Stimulated activated CD8-positive, alpha-beta memory T cell treated with anti-CD3 and anti-CD28 coated beads, Interleukin-2, amount 100 ng/mL, for 48 hours (primary cell): ENCODE measurements around the gene PDE4D.
"Not testable (repeated sequence)": the region's sequence is repeated elsewhere in the genome, so short reads cannot be mapped to it uniquely, and the experiment has no call there.

ENCODE experiments used
- DNase-seq, 2 donors: peaks; one replicate each; pipeline ENCODE4 v3.0.0-alpha.2; 2020; ENCODE audit warnings: low read depth in 2 of 2

PDE4D gene

DNA sequence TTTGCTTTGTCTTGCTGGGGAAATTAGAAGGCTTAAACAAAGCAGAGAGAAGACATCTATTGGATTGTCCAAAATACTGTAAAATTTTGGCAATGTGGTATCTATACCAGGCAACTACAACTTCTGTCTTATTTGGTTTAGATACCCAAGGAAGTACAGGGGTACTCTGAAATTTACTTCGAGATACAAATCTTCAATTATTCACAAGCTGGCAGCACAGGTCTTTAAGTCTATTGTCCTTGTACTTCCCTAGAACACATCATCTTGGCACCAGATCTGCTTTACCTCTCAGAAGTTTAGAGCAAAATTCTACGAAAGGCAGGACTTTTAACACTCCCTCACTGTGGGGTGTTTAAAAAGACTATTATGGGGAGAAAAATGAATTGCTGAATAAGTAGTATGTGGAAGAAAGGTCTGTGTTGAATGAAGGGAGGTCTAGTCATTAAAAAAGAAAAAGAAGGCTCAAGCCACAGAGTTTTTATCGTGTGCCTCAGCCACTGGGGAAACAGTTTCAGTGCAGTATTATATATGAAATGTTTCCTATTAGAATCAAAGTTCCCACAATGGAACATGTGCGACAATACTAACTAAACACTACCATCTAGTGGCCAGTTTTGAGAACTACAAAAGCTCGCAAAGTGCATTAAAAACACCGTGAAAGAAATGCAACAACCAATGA, 93.7 kb downstream of the PDE4D start:
- no peak for DNase-seq

DNA sequence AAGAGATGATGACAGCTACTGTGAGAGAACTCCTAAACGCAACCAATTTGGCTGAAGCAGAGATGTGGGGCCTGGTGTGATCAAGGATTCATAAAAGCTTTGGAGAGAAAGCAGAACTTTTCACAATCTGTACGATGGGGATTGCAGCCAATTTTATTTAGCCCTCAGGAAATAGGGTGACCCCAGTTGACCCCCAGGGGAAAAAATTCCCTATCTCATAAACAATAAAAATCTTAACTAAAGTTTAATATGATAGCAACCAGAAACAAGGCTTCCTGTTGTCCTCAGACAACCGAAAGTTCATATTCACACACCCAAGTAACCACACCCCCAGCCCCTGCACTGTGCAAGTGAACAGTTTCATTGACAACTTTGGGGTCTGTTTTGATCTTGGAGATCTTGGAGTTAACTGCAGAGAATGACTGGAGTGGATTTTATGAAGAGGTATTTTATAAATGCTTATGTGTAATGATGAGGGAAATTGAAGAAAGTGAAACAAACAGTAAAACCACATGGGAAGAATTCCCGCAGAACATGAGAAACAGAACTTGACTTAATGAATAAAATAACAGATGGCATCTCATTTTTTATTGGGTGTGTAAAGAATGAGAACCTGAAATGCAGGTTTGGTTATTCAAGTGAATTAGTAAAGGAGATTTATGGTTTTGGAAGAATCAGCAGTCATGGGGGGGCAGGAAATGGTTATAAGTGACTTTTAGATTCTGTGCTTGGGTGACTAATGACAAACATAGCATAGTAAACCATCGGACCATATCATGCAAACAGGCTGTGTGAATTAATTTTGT, 94.5 kb downstream of the PDE4D start:
- DNase-seq: no peak

DNA sequence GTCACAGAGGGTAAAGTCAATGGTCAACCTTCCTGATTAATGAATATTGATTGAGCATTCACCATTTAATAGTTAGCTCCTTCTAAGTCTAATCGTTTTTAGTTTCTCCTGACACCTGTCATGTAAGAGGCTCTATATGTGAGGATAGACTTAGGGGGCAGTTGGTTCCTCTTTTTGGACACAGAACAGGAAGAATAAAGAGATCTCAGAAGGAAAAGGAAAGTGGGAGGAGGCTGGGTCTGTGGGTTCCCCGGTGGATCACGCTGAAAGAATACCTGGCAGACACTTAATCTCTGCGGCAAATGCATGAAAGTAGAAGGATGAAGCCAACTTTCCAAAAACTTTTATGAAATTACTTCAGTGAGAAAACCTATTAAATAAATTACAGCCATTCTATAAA, 98.4 kb downstream of the PDE4D start:
- no peak for DNase-seq

DNA sequence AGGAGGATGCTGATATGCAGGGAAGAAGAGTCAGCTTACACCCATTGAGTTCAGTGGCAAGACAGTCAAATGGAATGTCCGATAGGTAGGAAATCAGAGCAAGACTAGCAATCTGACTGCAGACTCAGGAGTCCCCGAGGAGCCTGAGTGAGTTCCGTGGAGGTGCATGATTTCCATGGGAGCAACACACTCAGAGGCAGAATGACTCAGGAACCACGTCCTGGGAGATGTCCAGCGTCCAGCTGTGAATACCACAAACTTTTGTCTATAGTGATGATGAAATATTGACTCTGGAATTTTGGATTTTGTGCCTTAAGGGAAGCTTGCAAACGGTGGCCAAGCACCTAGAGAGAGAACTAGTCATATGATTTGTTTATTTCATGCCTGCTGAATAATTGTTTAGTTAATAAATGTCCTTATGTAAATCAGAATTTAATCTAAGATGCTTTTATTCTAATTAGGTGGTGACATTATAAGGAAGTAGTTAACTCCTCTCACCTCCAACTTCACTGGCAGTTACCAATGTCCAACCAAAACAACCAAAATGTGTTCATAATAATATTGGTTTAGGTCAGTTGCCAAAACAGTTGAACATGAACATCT, 100.4 kb downstream of the PDE4D start:
- no peak for DNase-seq

DNA sequence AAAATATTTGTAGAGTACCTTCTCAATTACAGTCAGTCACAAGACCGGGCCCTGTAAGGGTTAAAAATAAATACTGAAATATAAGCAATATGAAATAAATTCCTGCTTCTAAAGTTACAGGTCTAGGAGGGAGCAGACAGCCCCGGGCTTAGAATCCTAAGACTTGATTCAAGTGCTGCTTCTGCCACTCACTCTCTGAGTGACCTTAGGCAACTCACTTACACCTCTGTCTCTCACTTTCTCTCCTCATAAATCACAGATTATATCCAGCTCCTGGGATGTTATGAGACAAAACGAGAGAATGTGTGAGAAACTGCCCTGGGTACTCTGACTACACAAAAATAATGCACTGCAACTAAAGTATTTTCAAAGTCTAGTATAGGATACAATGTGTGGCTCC, 101.9 kb downstream of the PDE4D start:
- DNase-seq: no peak

DNA sequence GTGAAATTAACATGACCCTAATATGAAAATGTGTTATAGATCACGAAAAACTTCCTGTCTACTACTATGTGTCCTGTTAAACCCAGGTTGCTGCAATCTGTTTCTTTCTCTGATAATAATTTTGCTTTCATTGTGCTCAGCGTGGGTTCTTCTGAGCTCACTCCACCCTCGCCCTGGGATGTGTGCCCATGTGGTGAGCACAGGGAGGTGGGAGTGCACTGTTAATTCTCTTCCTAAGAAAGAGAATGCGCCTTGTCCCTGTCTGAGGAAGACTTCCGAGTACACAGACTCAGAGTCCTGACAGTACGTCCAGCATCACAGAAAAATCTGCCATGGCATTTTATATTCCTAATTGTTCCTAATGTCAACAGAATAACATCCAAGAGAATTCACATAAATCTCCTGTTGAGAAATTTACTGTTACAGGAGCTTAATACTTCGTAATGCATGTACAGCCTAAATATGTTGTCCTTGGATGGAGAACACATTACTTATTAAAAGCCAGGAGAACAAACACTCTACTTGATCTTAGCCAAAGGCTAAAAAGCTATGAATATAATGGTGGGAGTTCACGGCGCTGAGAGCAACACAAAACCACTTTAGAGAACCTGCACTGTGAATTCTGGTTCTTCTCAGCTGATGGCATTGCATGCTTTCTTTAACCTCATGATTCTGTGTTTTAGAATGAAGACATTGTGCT, 102.6 kb downstream of the PDE4D start:
- DNase-seq: no peak

DNA sequence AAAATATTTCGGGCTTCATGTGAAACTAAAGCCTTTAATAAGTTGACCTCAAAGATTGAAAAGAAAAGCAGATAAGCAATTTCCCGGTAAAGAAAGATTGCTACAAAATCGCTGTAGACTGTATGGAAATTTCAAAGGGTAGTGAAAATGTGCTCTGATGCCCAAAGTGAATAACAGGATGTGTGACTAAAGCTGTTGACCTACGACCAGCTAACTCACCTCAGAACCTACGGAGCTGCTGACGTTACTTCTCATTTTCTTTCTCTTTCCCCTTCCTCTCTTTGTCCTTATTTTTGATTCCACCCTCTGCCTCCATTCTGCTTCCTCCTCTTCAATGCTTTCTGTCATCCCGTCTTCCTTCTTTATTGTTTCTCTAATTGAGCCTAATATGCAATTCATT, 103.2 kb downstream of the PDE4D start:
- no peak for DNase-seq

DNA sequence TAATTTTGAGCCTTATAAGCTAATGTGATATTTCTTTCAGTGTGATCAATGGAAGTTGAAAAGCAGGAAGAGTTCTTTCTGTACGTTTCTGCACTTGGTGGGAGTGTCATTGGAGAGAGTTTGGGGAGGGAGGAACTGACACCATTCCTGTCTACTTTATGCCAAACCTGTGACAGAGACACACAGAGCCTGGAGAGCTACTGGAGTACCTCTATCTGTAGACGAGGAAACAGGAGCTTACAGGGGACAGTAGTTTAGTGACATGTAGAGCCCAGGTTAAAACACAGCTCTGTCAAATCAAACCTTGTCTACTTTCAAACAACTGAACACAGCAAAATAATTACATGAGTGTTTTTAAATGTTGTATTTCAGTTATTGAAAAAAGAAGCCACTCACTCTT, 103.6 kb downstream of the PDE4D start:
- DNase-seq: no peak

DNA sequence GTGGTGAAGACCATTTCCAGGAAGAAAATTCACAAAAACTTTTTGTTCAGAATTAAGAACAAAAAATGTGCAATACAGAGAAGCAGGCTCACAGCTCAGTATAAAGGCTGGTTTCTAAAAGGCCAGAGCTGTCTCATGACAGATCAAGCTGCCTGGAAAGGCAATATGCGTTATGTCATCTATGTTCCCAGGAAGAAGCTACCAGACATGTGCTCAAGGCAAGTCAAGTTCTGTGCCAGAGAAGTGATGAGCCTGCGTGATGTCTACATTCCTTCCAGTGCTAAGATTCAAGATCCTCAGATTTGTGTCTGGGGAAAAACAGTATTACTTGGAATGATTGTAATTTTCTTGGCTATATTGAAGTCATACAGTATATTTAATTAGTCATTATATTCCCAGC, 104.3 kb downstream of the PDE4D start:
- no peak for DNase-seq

DNA sequence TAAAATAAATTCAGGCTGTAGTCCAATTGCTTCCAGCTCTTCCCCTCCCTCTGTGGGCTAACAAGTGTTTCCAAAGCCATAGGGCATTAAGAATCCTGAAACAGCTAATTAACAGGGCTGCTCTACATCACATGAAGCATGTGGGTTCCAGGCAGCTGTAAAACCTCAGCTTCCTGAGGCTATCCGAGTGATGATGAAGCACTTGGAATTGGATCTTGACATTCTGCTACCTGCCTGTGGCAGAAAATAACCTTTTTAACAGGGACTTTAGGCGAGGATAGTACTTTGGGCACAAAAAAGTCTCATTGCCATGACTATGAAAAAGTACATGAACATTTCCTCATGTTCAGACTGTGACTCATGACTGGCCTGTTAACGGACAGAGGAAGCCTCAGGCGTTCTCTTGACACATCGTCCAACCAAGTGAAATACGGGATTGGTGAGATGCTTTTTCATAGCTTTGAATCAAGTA, 107.2 kb downstream of the PDE4D start:
- no peak for DNase-seq

DNA sequence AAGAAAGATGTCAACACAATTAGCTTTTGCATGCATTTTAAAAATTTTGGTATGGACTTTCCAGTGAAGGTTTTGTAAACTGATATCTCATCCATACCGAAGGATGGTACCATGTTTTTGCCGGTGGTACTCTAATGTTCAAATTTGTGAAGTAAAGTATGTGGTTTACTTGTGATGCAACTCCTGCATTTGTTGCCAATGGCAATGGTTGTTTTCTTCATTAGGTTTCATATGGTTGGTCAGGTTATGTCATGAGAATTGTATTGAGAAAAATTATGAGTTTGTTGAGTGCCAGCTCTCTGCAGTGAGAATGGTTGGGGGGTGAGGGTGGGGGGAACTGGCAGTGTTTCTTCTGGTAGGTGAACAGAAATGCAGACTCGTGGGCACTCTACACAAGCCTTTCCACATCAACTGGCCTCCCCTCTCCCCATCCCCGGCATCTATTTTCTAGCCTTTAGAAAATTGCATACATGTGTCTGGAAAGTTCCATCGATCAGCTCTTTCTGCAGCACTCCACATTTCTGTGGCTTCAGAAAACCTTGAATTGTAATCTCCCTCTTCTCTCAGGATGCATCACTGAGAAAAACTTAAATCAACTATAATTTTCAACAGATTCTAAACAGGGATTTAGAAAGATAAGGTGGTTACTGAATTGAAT, 107.7 kb downstream of the PDE4D start:
- no peak for DNase-seq

DNA sequence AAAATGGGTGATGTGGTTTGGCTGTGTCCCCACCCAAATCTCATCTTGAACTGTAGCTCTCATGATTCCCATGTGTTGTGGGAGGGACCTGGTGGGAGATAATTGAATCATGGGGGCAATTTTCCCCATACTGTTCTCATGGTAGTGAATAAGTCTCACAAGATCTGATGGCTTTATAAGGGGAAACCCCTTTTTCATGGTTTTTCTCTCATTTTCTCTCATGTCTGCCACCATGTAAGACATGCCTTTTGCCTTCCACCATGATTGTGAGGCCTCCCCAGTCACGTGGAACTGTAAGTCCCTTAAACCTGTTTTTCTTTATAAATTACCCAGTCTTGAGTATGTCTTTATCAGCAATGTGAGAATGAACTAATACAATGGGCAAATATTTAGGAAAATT, 108.8 kb downstream of the PDE4D start:
- DNase-seq: not testable (repeated sequence)

DNA sequence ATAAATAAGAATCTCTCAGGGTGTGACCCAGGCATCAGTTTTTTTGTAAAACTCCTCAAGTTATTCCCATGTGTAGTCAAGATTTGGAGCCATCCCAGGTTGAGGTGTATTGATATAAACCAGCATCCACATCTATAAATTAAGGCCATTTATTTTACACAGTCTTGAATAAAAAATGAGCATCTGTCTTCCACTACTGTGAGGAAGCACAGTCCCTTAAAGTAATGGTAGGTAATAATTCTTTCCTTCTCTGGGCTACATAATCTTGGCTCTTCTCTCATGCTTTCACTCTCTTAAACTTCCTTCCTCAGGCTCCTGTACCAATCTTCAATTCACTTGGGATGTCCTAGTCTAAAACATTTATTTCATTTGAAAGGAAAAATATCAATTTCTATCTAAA, 110.3 kb downstream of the PDE4D start:
- DNase-seq: no peak

DNA sequence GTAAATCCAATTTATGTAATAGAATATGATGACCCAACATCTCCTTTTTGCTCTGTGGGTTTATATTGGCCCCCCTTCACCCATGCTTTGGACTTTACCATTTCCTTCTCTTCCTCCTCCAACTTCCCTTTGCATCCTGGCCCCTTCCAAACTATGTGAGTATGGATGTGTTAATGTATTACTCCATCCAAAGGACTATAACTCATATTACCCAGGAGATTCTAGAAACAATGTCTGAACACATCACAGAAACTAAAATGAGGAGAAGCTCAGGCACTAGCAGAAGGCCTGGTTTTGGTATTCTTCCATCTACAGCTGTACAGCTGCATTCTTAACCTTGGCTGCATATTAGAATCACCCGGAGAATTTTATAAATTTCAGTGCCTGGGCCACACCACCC, 110.7 kb downstream of the PDE4D start:
- DNase-seq: no peak

DNA sequence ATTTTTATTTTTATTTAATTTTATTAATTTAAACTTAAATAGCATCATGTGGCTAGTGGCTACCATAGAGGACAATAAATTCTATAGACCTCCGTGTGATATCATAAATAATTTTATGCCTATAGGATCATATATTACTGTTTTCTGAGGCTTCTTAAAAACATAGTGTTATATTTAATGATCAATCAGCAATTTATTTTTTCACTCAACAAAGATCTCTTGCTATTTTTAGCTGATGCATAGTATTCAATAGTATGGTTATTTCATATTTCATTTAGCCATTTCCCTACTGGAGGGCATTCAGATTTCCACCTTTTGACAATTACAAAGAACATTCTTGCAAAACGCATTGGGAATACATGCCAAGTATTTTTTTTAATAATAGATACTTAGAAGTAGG, 114.1 kb downstream of the PDE4D start:
- DNase-seq: no peak

DNA sequence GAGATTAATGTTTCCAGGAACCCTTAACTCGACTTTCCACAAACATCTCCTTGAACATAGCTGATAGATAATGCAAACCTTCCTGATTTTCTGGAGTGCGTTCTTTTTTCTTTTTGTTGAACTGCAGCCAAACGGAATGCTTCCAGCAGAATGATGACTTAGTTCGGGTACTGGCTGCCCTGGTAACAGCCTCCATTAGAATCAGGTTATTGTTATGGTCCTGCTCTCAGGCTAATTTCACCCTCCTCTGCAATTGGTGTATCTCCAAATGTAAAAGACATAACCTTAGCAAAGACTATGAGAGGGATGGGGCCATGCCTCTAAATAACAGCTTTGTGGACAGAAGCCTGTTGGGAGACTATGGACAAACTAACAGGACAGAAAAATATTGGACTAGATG, 116.5 kb downstream of the PDE4D start:
- no peak for DNase-seq

DNA sequence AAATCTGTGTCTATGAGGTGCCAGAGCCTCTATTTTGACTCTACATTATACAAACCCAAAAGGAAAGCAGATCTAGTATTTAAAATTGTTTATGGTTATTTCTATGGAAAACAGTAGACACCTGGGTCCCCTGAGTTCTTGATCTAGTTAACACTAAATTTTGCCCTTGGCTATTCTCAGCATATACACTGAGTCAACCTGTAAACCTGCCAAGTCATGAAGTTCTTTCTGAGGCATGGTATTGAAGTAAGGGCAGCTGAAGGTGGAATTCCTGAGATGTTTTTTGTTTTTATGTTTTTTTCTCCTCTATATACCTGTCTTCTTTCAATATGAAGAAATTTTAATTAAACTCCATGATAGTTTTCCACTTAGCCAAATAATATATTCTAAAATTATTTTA, 120.2 kb downstream of the PDE4D start:
- DNase-seq: no peak

DNA sequence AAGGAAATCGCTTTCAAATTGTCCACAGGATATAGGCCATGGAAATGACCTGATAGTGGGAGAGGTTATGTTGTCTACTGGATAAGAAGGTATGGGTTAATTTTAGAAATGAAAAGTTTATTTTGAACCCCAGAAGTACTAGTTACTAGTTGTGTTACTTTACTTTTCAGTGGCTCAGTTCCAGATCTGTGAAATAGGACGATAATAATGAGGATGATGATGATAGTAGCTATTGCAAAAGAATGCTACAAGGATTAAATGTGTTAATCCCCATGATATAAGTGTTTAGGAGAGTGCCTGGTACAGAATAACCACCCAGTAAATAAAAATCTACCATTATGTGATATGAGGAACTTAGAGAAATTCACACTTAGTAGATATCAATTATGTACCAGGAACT, 120.8 kb downstream of the PDE4D start:
- DNase-seq: no peak

DNA sequence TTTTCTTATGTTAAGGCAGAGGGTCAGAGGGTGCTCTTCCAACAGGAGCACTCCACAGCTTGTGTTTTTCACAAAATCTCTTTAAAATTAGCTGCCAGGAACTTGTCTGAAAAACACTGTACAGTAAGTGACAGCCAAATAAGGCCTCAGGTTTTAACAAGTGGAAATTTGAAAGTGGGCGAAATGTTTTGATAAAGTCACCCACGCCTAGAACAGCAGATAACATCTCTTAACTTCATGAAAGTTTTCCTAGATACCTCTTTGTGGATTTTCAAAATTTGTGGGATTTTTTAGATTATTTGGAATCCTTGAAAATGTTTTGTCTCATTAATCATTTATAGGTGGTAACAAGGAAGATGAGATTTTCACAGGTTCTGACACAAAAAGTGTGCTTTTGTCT, 121.3 kb downstream of the PDE4D start:
- DNase-seq: no peak

DNA sequence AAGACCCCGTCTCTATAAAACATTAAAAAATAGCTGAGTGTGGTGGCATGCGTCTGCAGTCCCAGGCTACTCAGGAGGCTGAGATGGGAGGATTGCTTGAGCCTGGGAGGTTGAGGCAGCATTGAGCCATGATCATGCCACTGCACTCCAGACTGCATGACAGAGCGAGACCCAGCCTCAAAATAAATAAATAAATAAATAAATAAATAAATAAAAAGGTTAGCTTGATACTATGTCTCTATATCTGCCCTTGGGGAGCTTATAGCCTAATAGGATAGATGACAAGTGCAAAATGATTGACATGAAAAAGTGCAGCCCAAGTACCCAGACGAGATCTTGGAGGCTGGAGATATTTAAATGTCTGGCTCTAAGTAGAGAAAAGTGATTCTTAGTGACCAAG, 122.6 kb downstream of the PDE4D start:
- DNase-seq: no peak

DNA sequence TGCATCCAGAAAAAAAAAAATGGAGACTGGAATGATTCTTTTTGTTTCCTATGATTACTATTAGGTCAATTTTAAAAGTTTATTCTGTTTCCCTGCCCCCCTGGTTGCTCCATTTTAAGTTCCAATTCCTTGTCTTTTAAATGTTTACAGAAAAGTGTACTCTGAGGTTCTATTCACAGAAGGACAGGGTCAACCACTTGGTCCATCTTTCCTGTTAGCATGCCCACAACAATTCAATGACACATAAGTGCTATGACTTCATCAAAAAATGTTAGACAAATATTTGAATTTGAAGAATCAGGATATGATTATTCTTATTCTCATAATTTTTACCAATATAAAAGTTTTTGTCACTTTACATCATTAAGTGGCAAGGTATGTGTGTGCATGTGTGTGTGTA, 123.7 kb downstream of the PDE4D start:
- DNase-seq: no peak

DNA sequence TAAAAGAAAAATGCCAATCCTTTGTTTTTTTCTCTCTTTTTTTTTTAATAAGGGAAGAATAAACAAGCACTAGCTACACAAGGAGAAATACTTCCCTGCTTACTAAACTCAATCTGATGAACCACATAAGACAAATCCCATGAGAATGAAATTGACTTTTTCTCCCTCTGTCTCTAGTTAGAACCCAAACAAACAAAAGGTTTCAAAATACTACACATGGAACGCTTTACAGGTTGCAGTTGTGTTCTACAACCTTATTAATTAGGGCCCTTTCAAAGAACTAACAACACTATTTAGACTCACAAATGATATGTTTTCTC, 124.5 kb downstream of the PDE4D start:
- DNase-seq: no peak
